HG02981 (cell line): Measurements from ENCODE around the gene TSPAN6.
A peak's percentile ranks its signal among the peaks of the same experiment; 100 is the strongest.

Experiments
- ATAC-seq: cut with Tn5 transposase; IDR thresholded peaks from one replicate; pipeline ENCODE4 v1.9.1; 2021; ENCODE audit warnings: mild to moderate bottlenecking, moderate library complexity; ENCODE audit not compliant: unreplicated experiment

TSPAN6 gene

GRCh38 chrX:100648458-100649417 is 12.1 kb upstream of the TSPAN6 start:
- no peak for ATAC-seq

GRCh38 chrX:100647739-100648138 is 11.1 kb upstream of the TSPAN6 start:
- no peak for ATAC-seq

- ATAC-seq, result no peak
These were observed 10.5 kb upstream of the TSPAN6 start for GRCh38 chrX:100647095-100647494.

- no peak for ATAC-seq
These were observed 8.5 kb upstream of the TSPAN6 start for GRCh38 chrX:100645106-100645505.

GRCh38 chrX:100643956-100644860 is 7.6 kb upstream of the TSPAN6 start, which contains the start of gene SRPX2:
Gene SRPX2, plus strand, starts transcription at chrX:100644199. Its CDS starts 2,124 bp downstream, at chrX:100646323.
- no peak for ATAC-seq

- no peak for ATAC-seq
These were observed 6.6 kb upstream of the TSPAN6 start for GRCh38 chrX:100643212-100643611.

- ATAC-seq, result no peak
These were observed 5.7 kb upstream of the TSPAN6 start for GRCh38 chrX:100642290-100642689.

GRCh38 chrX:100635989-100636320 is 651 bp downstream of the TSPAN6 start:
- ATAC-seq, result no peak

GRCh38 chrX:100635040-100635439 is 1.6 kb downstream of the TSPAN6 start:
- ATAC-seq, result no peak

- peak; percentile 88 for ATAC-seq
These were observed 10.6 kb downstream of the TSPAN6 start for GRCh38 chrX:100625985-100626491.

GRCh38 chrX:100623001-100623400 is 13.6 kb downstream of the TSPAN6 start:
- no peak for ATAC-seq

GRCh38 chrX:100615005-100615404 is 21.6 kb downstream of the TSPAN6 start:
- ATAC-seq, result peak; percentile 100

- ATAC-seq, result no peak
These were observed 24.7 kb downstream of the TSPAN6 start for GRCh38 chrX:100611951-100612350.

- ATAC-seq, result no peak
These were observed 27.0 kb downstream of the TSPAN6 start for GRCh38 chrX:100609591-100609990.

GRCh38 chrX:100606753-100607152 is 29.9 kb downstream of the TSPAN6 start:
- ATAC-seq, result no peak

GRCh38 chrX:100600758-100601157 is 35.8 kb downstream of the TSPAN6 start:
- peak; percentile 90 for ATAC-seq

GRCh38 chrX:100600340-100600739 is 36.3 kb downstream of the TSPAN6 start:
- no peak for ATAC-seq

GRCh38 chrX:100599456-100599855 is 37.1 kb downstream of the TSPAN6 start:
- no peak for ATAC-seq

- no peak for ATAC-seq
These were observed 40.0 kb downstream of the TSPAN6 start for GRCh38 chrX:100596601-100597000.

GRCh38 chrX:100593581-100593980 is 43.0 kb downstream of the TSPAN6 start:
- no peak for ATAC-seq

- ATAC-seq, result no peak
These were observed 43.5 kb downstream of the TSPAN6 start for GRCh38 chrX:100593126-100593525.
